Activated T-helper 9 cell treated with anti-CD3 and anti-CD28 coated beads, Interleukin-2, amount 50 U/mL, for 16 hours (primary cell): ENCODE measurements around the gene BOC.
"Not testable (repeated sequence)": the region's sequence is repeated elsewhere in the genome, so short reads cannot be mapped to it uniquely, and the experiment has no call there.

Experiments used
- DNase-seq: peaks from one replicate; pipeline ENCODE4 v3.0.0-alpha.2; 2020; ENCODE audit warnings: low read depth

BOC gene

GRCh38 chr3:113211330-113212149, at the start of gene BOC:
BOC (plus strand) TSS chr3:113211557; CDS start chr3:113249803, 38,246 bp downstream.
- DNase-seq, result no peak

- DNase-seq, result no peak
Observed at GRCh38 chr3:113161661-113162060, 49.7 kb upstream of the BOC start.

- no peak for DNase-seq
Observed at GRCh38 chr3:113163152-113163551, 48.2 kb upstream of the BOC start.

- DNase-seq, result no peak
Observed at GRCh38 chr3:113165841-113166240, 45.5 kb upstream of the BOC start.

GRCh38 chr3:113166357-113166718, 45.0 kb upstream of the BOC start:
- DNase-seq, result no peak

- no peak for DNase-seq
Observed at GRCh38 chr3:113166719-113167492, 44.5 kb upstream of the BOC start.

- no peak for DNase-seq
Observed at GRCh38 chr3:113167825-113168801, 43.2 kb upstream of the BOC start.

GRCh38 chr3:113169891-113170452, 41.4 kb upstream of the BOC start:
- DNase-seq, result no peak

GRCh38 chr3:113170771-113171170, 40.6 kb upstream of the BOC start:
- DNase-seq, result no peak

- DNase-seq, result not testable (repeated sequence)
Observed at GRCh38 chr3:113171675-113172300, 39.6 kb upstream of the BOC start.

GRCh38 chr3:113173102-113173501, 38.3 kb upstream of the BOC start:
- DNase-seq, result no peak

GRCh38 chr3:113174304-113174703, 37.1 kb upstream of the BOC start:
- DNase-seq, result no peak

- no peak for DNase-seq
Observed at GRCh38 chr3:113174801-113175485, 36.4 kb upstream of the BOC start.

GRCh38 chr3:113177526-113177925, 33.8 kb upstream of the BOC start:
- no peak for DNase-seq

- DNase-seq, result no peak
Observed at GRCh38 chr3:113179235-113179824, 32.0 kb upstream of the BOC start.

GRCh38 chr3:113183748-113184661, 27.4 kb upstream of the BOC start:
- no peak for DNase-seq

GRCh38 chr3:113185194-113185835, 26.0 kb upstream of the BOC start:
- no peak for DNase-seq

GRCh38 chr3:113186566-113186965, 24.8 kb upstream of the BOC start:
- no peak for DNase-seq

GRCh38 chr3:113193288-113193687, 18.1 kb upstream of the BOC start:
- no peak for DNase-seq
